Measurements from ENCODE around the gene TRPT1. TPM values are rescaled to one million over a fixed set of nuclear protein-coding genes. Genes with fewer than 3 reads are reported as not detected.

Gene TRPT1
- total RNA-seq, 2 experiments from 2014 or later: 11.3 to 11.5 TPM

GRCh38 chr11:64196626-64197025 lies 29.4 kb downstream of the TRPT1 start:
- H3K36me3 Mint-ChIP-seq (ENCODE audit: low read depth): peaks cover 86% of the 10 kb centered on the region
- no peak for TF ChIP-seq CTCF (IDR thresholded peaks at IDR 0.05)
- no peak for ATAC-seq (ENCODE audit: poor library complexity)
- peaks cover 10% of the 10 kb centered on the region for H3K4me1 Mint-ChIP-seq (ENCODE audit: low read depth)
- no peak overlapping the region for H3K27ac Mint-ChIP-seq
- ChIA-PET POLR2A (no interaction called here), CTCF (interaction anchor here (1.2 kb wide), 1 partner anchor 55 kb away, joined by 4 read pairs; no protein-coding TSS in a partner anchor)
- no peaks in the 10 kb centered on the region for H3K27me3 Mint-ChIP-seq
- intact Hi-C loops (cut with DNase I, micrococcal nuclease): no loop called here
- no peak for DNase-seq
- Histone ChIP-seq H3K4me1 (ENCODE audit: insufficient read depth, low read length) (peaks cover 10% of the 10 kb centered on the region), H3K36me3 (ENCODE audit: insufficient read depth, low read length) (peaks cover 87% of the 10 kb centered on the region), H3K4me3 (ENCODE audit: low read length) (no peak overlapping the region), H3K27me3 (ENCODE audit: control insufficient read depth in 1 of 2, insufficient read depth in 2 of 2, low read length in 2 of 2) (no peaks in the 10 kb centered on the region), H3K9me3 (ENCODE audit: control insufficient read depth in 1 of 2, insufficient read depth in 1 of 2, low read length in 2 of 2) (no peaks in the 10 kb centered on the region), H3K27ac (ENCODE audit: low read depth in 1 of 2, low read length in 2 of 2) (no peak overlapping the region)
- H3K4me3 Mint-ChIP-seq: no peak overlapping the region
- H3K9me3 Mint-ChIP-seq: no peaks in the 10 kb centered on the region

GRCh38 chr11:64192434-64192833 lies 33.6 kb downstream of the TRPT1 start:
- Histone ChIP-seq H3K4me3 (ENCODE audit: low read length) (no peak overlapping the region), H3K9me3 (ENCODE audit: control insufficient read depth in 1 of 2, insufficient read depth in 1 of 2, low read length in 2 of 2) (no peaks in the 10 kb centered on the region), H3K36me3 (ENCODE audit: insufficient read depth, low read length) (peaks cover 63% of the 10 kb centered on the region), H3K4me1 (ENCODE audit: insufficient read depth, low read length) (peaks cover 30% of the 10 kb centered on the region), H3K27ac (ENCODE audit: low read depth in 1 of 2, low read length in 2 of 2) (no peak overlapping the region), H3K27me3 (ENCODE audit: control insufficient read depth in 1 of 2, insufficient read depth in 2 of 2, low read length in 2 of 2) (no peaks in the 10 kb centered on the region)
- Mint-ChIP-seq H3K9me3 (no peaks in the 10 kb centered on the region), H3K27me3 (no peaks in the 10 kb centered on the region), H3K4me1 (ENCODE audit: low read depth) (peaks cover 25% of the 10 kb centered on the region), H3K4me3 (no peak overlapping the region), H3K27ac (no peak overlapping the region), H3K36me3 (ENCODE audit: low read depth) (peaks cover 60% of the 10 kb centered on the region)
- DNase-seq (no peak), ATAC-seq (ENCODE audit: poor library complexity) (no peak)
- POLR2A ChIA-PET: interaction anchor here (1.7 kb wide), 1 partner anchor 12 kb away, joined by 4 read pairs; no protein-coding TSS in a partner anchor
- TF ChIP-seq CTCF (IDR thresholded peaks at IDR 0.05): no peak
- CTCF ChIA-PET: interaction anchor here (1.0 kb wide), 1 partner anchor 14 kb away, joined by 3 read pairs; the partner anchor contains the start of gene FERMT3
- intact Hi-C loops (cut with DNase I, micrococcal nuclease): no loop called here

GRCh38 chr11:64186492-64187165 lies 39.4 kb downstream of the TRPT1 start:
- DNase-seq (peak in 9 of 14 experiments; percentile 17 to 65 (median 35)), ATAC-seq (ENCODE audit: poor library complexity) (no peak)
- Histone ChIP-seq H3K4me3 (ENCODE audit: low read length) (no peak overlapping the region), H3K4me1 (ENCODE audit: insufficient read depth, low read length) (peaks cover 43% of the 10 kb centered on the region), H3K36me3 (ENCODE audit: insufficient read depth, low read length) (peaks cover 10% of the 10 kb centered on the region), H3K27ac (ENCODE audit: low read depth in 1 of 2, low read length in 2 of 2) (no peak overlapping the region), H3K9me3 (ENCODE audit: control insufficient read depth in 1 of 2, insufficient read depth in 1 of 2, low read length in 2 of 2) (no peaks in the 10 kb centered on the region), H3K27me3 (ENCODE audit: control insufficient read depth in 1 of 2, insufficient read depth in 2 of 2, low read length in 2 of 2) (no peaks in the 10 kb centered on the region)
- H3K27me3 Mint-ChIP-seq: no peaks in the 10 kb centered on the region
- intact Hi-C loops (cut with DNase I, micrococcal nuclease): loop anchor here (1.0 to 5.0 kb wide), 7 partner anchors 18 to 131 kb away; partner anchors contain the start of genes CATSPERZ (in 1 of the 2), DNAJC4 (in 1 of the 2), NUDT22 (in 1 of the 2) and PLCB3 (in 1 of the 2)
- H3K27ac Mint-ChIP-seq: no peak overlapping the region
- no peaks in the 10 kb centered on the region for H3K9me3 Mint-ChIP-seq
- H3K4me1 Mint-ChIP-seq (ENCODE audit: low read depth): peaks cover 39% of the 10 kb centered on the region
- no peak for TF ChIP-seq CTCF (IDR thresholded peaks at IDR 0.05)
- CTCF ChIA-PET: interaction anchor here (0.9 to 4.1 kb wide), 13 partner anchors 15 to 145 kb away, joined by 3 to 47 read pairs (median 4); partner anchors contain the start of genes ESRRA, FERMT3, NUDT22 and PPP1R14B
- peaks cover 16% of the 10 kb centered on the region for H3K36me3 Mint-ChIP-seq (ENCODE audit: low read depth)
- POLR2A ChIA-PET: interaction anchor here (0.6 to 5.1 kb wide), 27 partner anchors 11 to 1487 kb away, joined by 3 to 88 read pairs (median 5); partner anchors contain the start of genes BAD, CCDC88B, DNAJC4 and ESRRA
- no peak overlapping the region for H3K4me3 Mint-ChIP-seq
